DND-41 (cell line): ENCODE data around the gene ACSL5.
"Not testable (repeated sequence)": the region's sequence is repeated elsewhere in the genome, so short reads cannot be mapped to it uniquely, and the experiment has no call there.

ENCODE experiments used
- ATAC-seq: fragments of 200-7000 bp; cut with Tn5 transposase; 3 replicates; pipeline ENCODE4 v1.9.1; 2021; ENCODE audit warnings: low read depth; ENCODE audit not compliant: insufficient read depth
- DNase-seq: peaks from one replicate; pipeline ENCODE4 v3.0.0-alpha.2; 2020
- H2AFZ ChIP-seq: 2 replicates; pipeline ENCODE4 v1.6.0; 2012; ENCODE audit warnings: low read depth, low read length
- H3K27ac ChIP-seq: 2 replicates; pipeline ENCODE4 v1.5.1; 2012; ENCODE audit warnings: low read length, inconsistent platforms
- H3K27me3 ChIP-seq: fragments of 200-600 bp; sonication (generic); 2 replicates; pipeline ENCODE4 v1.6.0; 2012; ENCODE audit warnings: low read length, mild to moderate bottlenecking, inconsistent platforms; ENCODE audit not compliant: insufficient read depth, poor library complexity
- H3K36me3 ChIP-seq: 2 replicates; pipeline ENCODE4 v1.5.1; 2012; ENCODE audit warnings: low read length, inconsistent platforms; ENCODE audit not compliant: insufficient read depth
- H3K4me1 ChIP-seq: 2 replicates; pipeline ENCODE4 v1.5.1; 2012; ENCODE audit warnings: mild to moderate bottlenecking, low read length; ENCODE audit not compliant: insufficient read depth
- H3K4me2 ChIP-seq: 2 replicates; pipeline ENCODE4 v1.6.0; 2012; ENCODE audit warnings: mild to moderate bottlenecking, moderate library complexity, low read length, inconsistent platforms; ENCODE audit not compliant: insufficient read depth
- H3K4me3 ChIP-seq, 2 experiments: fragments of 200-600 bp in 1 of 2; shearing (Covaris generic) in 1 of 2; 2 replicates each; pipeline ENCODE4 v1.5.1; 2012 to 2016; ENCODE audit warnings: inconsistent platforms in 2 of 2, low read length in 2 of 2, mild to moderate bottlenecking in 2 of 2, low read depth in 1 of 2, moderate library complexity in 1 of 2
- H3K79me2 ChIP-seq: 2 replicates; pipeline ENCODE4 v1.6.0; 2012; ENCODE audit warnings: low read length, inconsistent platforms; ENCODE audit not compliant: insufficient read depth
- H3K9ac ChIP-seq: 2 replicates; pipeline ENCODE4 v1.6.0; 2012; ENCODE audit warnings: low read depth, mild to moderate bottlenecking, inconsistent platforms, low read length, moderate library complexity
- H3K9me3 ChIP-seq: 2 replicates; pipeline ENCODE4 v1.5.1; 2012; ENCODE audit warnings: low read length, moderate library complexity, mild to moderate bottlenecking, inconsistent platforms; ENCODE audit not compliant: insufficient read depth, severe bottlenecking
- H4K20me1 ChIP-seq: 2 replicates; pipeline ENCODE4 v1.6.0; 2012; ENCODE audit warnings: low read length; ENCODE audit not compliant: insufficient read depth
- EZH2 ChIP-seq: IDR thresholded peaks from 3 replicates; pipeline ENCODE4 v1.6.1; 2012; ENCODE audit warnings: borderline replicate concordance, low read depth, mild to moderate bottlenecking, moderate library complexity, low read length, inconsistent platforms; ENCODE audit not compliant: severe bottlenecking
- TF ChIP-seq, protein P1 (sequence below): IDR thresholded peaks from 2 replicates; pipeline ENCODE4 v1.5.1; 2012; ENCODE audit warnings: borderline replicate concordance, low read length, moderate library complexity, mild to moderate bottlenecking; ENCODE audit not compliant: poor library complexity, severe bottlenecking; ENCODE audit errors: extremely low read depth

Gene ACSL5

DNA sequence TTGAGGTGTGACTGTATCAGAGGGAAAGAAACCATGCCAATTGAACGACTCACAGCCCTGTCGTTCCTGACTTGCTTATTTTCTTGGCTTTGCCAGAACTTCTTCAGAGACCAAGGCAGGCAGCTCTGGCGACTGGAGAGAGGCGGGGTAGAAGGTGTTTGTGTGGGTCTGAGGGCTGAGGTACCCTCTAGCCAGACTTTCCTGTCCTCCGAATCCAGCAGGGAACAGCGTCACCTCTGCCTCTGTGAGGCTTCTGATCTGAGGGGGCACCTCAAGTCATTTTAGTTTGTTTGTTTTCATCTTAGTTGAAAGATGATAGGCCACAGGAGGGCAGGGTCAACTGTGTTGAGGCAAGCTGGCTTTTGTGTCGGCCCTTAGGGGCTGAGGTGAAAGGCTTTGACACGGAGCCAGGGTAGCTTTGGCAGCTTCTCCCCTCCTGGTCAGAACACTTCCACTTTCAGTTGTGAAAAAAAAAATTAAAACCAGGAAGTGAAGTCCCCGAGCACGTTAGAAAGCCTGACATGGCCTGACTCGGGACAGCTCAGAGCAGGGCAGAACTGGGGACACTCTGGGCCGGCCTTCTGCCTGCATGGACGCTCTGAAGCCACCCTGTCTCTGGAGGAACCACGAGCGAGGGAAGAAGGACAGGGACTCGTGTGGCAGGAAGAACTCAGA is 1.9 kb downstream of the ACSL5 start:
- no peak for TF ChIP-seq EZH2
- TF ChIP-seq, protein P1, sequence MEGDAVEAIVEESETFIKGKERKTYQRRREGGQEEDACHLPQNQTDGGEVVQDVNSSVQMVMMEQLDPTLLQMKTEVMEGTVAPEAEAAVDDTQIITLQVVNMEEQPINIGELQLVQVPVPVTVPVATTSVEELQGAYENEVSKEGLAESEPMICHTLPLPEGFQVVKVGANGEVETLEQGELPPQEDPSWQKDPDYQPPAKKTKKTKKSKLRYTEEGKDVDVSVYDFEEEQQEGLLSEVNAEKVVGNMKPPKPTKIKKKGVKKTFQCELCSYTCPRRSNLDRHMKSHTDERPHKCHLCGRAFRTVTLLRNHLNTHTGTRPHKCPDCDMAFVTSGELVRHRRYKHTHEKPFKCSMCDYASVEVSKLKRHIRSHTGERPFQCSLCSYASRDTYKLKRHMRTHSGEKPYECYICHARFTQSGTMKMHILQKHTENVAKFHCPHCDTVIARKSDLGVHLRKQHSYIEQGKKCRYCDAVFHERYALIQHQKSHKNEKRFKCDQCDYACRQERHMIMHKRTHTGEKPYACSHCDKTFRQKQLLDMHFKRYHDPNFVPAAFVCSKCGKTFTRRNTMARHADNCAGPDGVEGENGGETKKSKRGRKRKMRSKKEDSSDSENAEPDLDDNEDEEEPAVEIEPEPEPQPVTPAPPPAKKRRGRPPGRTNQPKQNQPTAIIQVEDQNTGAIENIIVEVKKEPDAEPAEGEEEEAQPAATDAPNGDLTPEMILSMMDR = peak; percentile 1
- peak overlapping the region; percentile 79 for H3K9ac ChIP-seq

GRCh38 chr10:112376396-112376790 is 2.5 kb downstream of the ACSL5 start:
- peak overlapping the region; percentile 49 to 77 for H3K4me3 ChIP-seq
- H3K4me1 ChIP-seq = peaks cover 29% of the 10 kb centered on the region
- H3K36me3 ChIP-seq = peaks cover 3% of the 10 kb centered on the region; the same call in 1 of the 2 replicates
- DNase-seq (no peak), ATAC-seq (peak; percentile 67)
- H4K20me1 ChIP-seq = no peaks in the 10 kb centered on the region
- TF ChIP-seq EZH2 = no peak
- TF ChIP-seq, protein P1 = no peak
- peak overlapping the region; percentile 96 for H2AFZ ChIP-seq
- peak overlapping the region; percentile 91 for H3K4me2 ChIP-seq
- H3K27ac ChIP-seq = peak overlapping the region; percentile 94
- peaks cover 20% of the 10 kb centered on the region for H3K79me2 ChIP-seq
- no peaks in the 10 kb centered on the region for H3K27me3 ChIP-seq
- peak overlapping the region; percentile 79 for H3K9ac ChIP-seq
- H3K9me3 ChIP-seq = no peaks in the 10 kb centered on the region

More for the DNA sequence above, 1.9 kb downstream of the ACSL5 start:
- Histone ChIP-seq H2AFZ (peak overlapping the region; percentile 96), H3K27me3 (no peaks in the 10 kb centered on the region), H3K27ac (peak overlapping the region; percentile 94), H3K79me2 (peaks cover 20% of the 10 kb centered on the region), H3K4me1 (peaks cover 29% of the 10 kb centered on the region), H3K9me3 (no peaks in the 10 kb centered on the region), H3K4me3 (peak overlapping the region; percentile 49 to 77), H3K36me3 (peaks cover 3% of the 10 kb centered on the region; the same call in 1 of the 2 replicates), H4K20me1 (no peaks in the 10 kb centered on the region), H3K4me2 (peak overlapping the region; percentile 91)
- ATAC-seq (peak; percentile 85), DNase-seq (peak; percentile 56)

- H3K27ac ChIP-seq, H3K9me3 ChIP-seq, H3K27me3 ChIP-seq, H3K36me3 ChIP-seq, ATAC-seq, H4K20me1 ChIP-seq, DNase-seq: not testable (repeated sequence)
- peak overlapping the region; percentile 91 for H3K4me2 ChIP-seq
- peaks cover 29% of the 10 kb centered on the region for H3K4me1 ChIP-seq
- peak overlapping the region; percentile 79 for H3K9ac ChIP-seq
- peak overlapping the region; percentile 49 to 77; a peak in 3 of 4 replicates for H3K4me3 ChIP-seq
- peak overlapping the region; percentile 96; the same call in 1 of the 2 replicates for H2AFZ ChIP-seq
- peaks cover 20% of the 10 kb centered on the region for H3K79me2 ChIP-seq
These were observed 3.2 kb downstream of the ACSL5 start for GRCh38 chr10:112377116-112377515.

- H3K9ac ChIP-seq = no peak overlapping the region
These were observed 5.8 kb downstream of the ACSL5 start for GRCh38 chr10:112379635-112380296.

More at GRCh38 chr10:112379635-112380296, 5.8 kb downstream of the ACSL5 start:
- peaks cover 20% of the 10 kb centered on the region for H3K79me2 ChIP-seq
- no peak overlapping the region for H3K27ac ChIP-seq
- no peak overlapping the region for H3K4me3 ChIP-seq
- peaks cover 12% of the 10 kb centered on the region for H3K36me3 ChIP-seq
- no peaks in the 10 kb centered on the region for H3K27me3 ChIP-seq
- no peak for TF ChIP-seq EZH2
- TF ChIP-seq, protein P1 = no peak
- no peak overlapping the region for H3K4me2 ChIP-seq
- H3K4me1 ChIP-seq = peaks cover 29% of the 10 kb centered on the region
- no peak for ATAC-seq
- DNase-seq = no peak
- no peaks in the 10 kb centered on the region for H3K9me3 ChIP-seq
- no peaks in the 10 kb centered on the region for H4K20me1 ChIP-seq
- H2AFZ ChIP-seq = no peak overlapping the region
